MCF 10A (cell line): ENCODE results near the gene MDC1. TPM values are rescaled to one million over a fixed set of nuclear protein-coding genes. Genes with fewer than 3 reads are reported as not detected.
A peak's percentile ranks its signal among the peaks of the same experiment; 100 is the strongest.

ENCODE experiments used
- BruUV-seq: library from RNA; stranded (reverse); fragments of 400-500 nt; replicated peaks from 2 replicates; lab custom pipeline; 2021; lab: Mats Ljungman, UMichigan
- CTCF ChIA-PET: fragments of 300-600 bp; sonication (Branson Sonifier 250); formaldehyde crosslinking; extraction: SDS; loops from one replicate; lab custom pipeline; 2021; ENCODE audit warnings: antibody characterized with exemption, inconsistent platforms; lab: Yijun Ruan, JAX
- POLR2A ChIA-PET: fragments of 300-600, 350-650 bp; sonication (Branson Sonifier 250); formaldehyde crosslinking; extraction: SDS; loops from one replicate; lab custom pipeline; 2020; ENCODE audit warnings: antibody characterized with exemption, inconsistent platforms; lab: Yijun Ruan, JAX
- DNase-seq: peaks from one replicate; pipeline ENCODE4 v3.0.0-alpha.2; 2018; ENCODE audit not compliant: unreplicated experiment
- H3K27ac Mint-ChIP-seq: one replicate; pipeline ENCODE4 v1.8.0; 2022; ENCODE audit warnings: mild to moderate bottlenecking, low read depth, mixed read lengths; ENCODE audit not compliant: unreplicated experiment
- H3K27me3 Mint-ChIP-seq: one replicate; pipeline ENCODE4 v1.8.0; 2022; ENCODE audit warnings: mixed read lengths; ENCODE audit not compliant: insufficient read depth, unreplicated experiment
- H3K36me3 Mint-ChIP-seq: one replicate; pipeline ENCODE4 v1.8.0; 2022; ENCODE audit warnings: mild to moderate bottlenecking, moderate library complexity, mixed read lengths; ENCODE audit not compliant: insufficient read depth, unreplicated experiment
- H3K4me1 Mint-ChIP-seq: one replicate; pipeline ENCODE4 v1.8.0; 2022; ENCODE audit warnings: mixed read lengths; ENCODE audit not compliant: insufficient read depth, unreplicated experiment
- H3K4me3 Mint-ChIP-seq: one replicate; pipeline ENCODE4 v1.8.0; 2022; ENCODE audit warnings: mild to moderate bottlenecking, moderate library complexity, mixed read lengths; ENCODE audit not compliant: unreplicated experiment
- H3K9me3 Mint-ChIP-seq: one replicate; pipeline ENCODE4 v1.8.0; 2022; ENCODE audit warnings: mixed read lengths; ENCODE audit not compliant: unreplicated experiment
- CTCF ChIP-seq: fragments of 200-600 bp; IDR thresholded peaks from one replicate; pipeline ENCODE4 v1.8.0; 2022; ENCODE audit warnings: antibody characterized with exemption, mild to moderate bottlenecking; ENCODE audit not compliant: unreplicated experiment
- intact Hi-C: fragments of 100-400 bp; cut with micrococcal nuclease; formaldehyde crosslinking; loops from 2 replicates; pipeline ENCODE4 v1.14.1; 2022
- total RNA-seq: library from RNA; stranded (reverse); gene quantifications from 2 replicates; pipeline ENCODE4 v1.2.3, GENCODE V29; 2022

Gene MDC1
- total RNA-seq, 1 experiment from 2014 or later = 50.6 TPM

GRCh38 chr6:30714263-30714662 is 2.8 kb downstream of the MDC1 start:
- POLR2A ChIA-PET = interaction anchor here (0.7 to 1.3 kb wide), 3 partner anchors 10 to 28 kb away, joined by 3 to 4 read pairs (median 4); no protein-coding TSS in a partner anchor
- intact Hi-C loops = no loop called here
- Mint-ChIP-seq H3K36me3 (peaks cover 54% of the 10 kb centered on the region), H3K27me3 (no peaks in the 10 kb centered on the region), H3K4me3 (no peak overlapping the region), H3K27ac (peak overlapping the region; percentile 31), H3K4me1 (peaks cover 29% of the 10 kb centered on the region), H3K9me3 (no peaks in the 10 kb centered on the region)
- TF ChIP-seq CTCF = no peak
- no peak for DNase-seq
- no TSS peak for BruUV-seq
- CTCF ChIA-PET = interaction anchor here (1.4 kb wide), 1 partner anchor 9 kb away, joined by 5 read pairs; no protein-coding TSS in a partner anchor

- ChIA-PET POLR2A (interaction anchor here (1.0 to 1.3 kb wide), 4 partner anchors 9 to 22 kb away, joined by 3 to 9 read pairs (median 4); partner anchors contain the start of gene NRM), CTCF (interaction anchor here (0.7 to 1.8 kb wide), 6 partner anchors 9 to 371 kb away, joined by 3 to 5 read pairs (median 3); no protein-coding TSS in a partner anchor)
- H3K9me3 Mint-ChIP-seq = no peaks in the 10 kb centered on the region
- no peak for TF ChIP-seq CTCF
- BruUV-seq = no TSS peak
- no peak overlapping the region for H3K4me3 Mint-ChIP-seq
- no peak for DNase-seq
- peak overlapping the region; percentile 28 for H3K27ac Mint-ChIP-seq
- intact Hi-C loops = no loop called here
- H3K27me3 Mint-ChIP-seq = no peaks in the 10 kb centered on the region
- H3K36me3 Mint-ChIP-seq = peaks cover 61% of the 10 kb centered on the region
- H3K4me1 Mint-ChIP-seq = peaks cover 30% of the 10 kb centered on the region
Measured at GRCh38 chr6:30712441-30712945, 4.6 kb downstream of the MDC1 start.

GRCh38 chr6:30711758-30712380 is 5.2 kb downstream of the MDC1 start:
- Mint-ChIP-seq H3K27me3 (no peaks in the 10 kb centered on the region), H3K36me3 (peaks cover 61% of the 10 kb centered on the region), H3K27ac (peak overlapping the region; percentile 28), H3K4me1 (peaks cover 35% of the 10 kb centered on the region), H3K4me3 (no peak overlapping the region), H3K9me3 (no peaks in the 10 kb centered on the region)
- no peak for TF ChIP-seq CTCF
- no peak for DNase-seq
- ChIA-PET POLR2A (interaction anchor here (1.0 to 1.4 kb wide), 3 partner anchors 9 to 21 kb away, joined by 3 to 9 read pairs (median 4); partner anchors contain the start of gene NRM), CTCF (interaction anchor here (0.7 to 1.8 kb wide), 5 partner anchors 8 to 372 kb away, joined by 3 to 5 read pairs (median 3); no protein-coding TSS in a partner anchor)
- no TSS peak for BruUV-seq
- intact Hi-C loops = no loop called here

- Mint-ChIP-seq H3K27ac (no peak overlapping the region), H3K36me3 (peaks cover 46% of the 10 kb centered on the region), H3K9me3 (no peaks in the 10 kb centered on the region), H3K27me3 (no peaks in the 10 kb centered on the region), H3K4me1 (peaks cover 25% of the 10 kb centered on the region), H3K4me3 (no peak overlapping the region)
- DNase-seq = no peak
- BruUV-seq = no TSS peak
- no peak for TF ChIP-seq CTCF
- intact Hi-C loops = no loop called here
- POLR2A ChIA-PET = interaction anchor here (1.6 kb wide), 1 partner anchor 10 kb away, joined by 3 read pairs; no protein-coding TSS in a partner anchor
- CTCF ChIA-PET = interaction anchor here (0.6 to 1.3 kb wide), 2 partner anchors 13 to 490 kb away, joined by 3 read pairs; no protein-coding TSS in a partner anchor
Measured at GRCh38 chr6:30709101-30709868, 7.8 kb downstream of the MDC1 start.
